ENCODE measurements around the gene CANT1.
"Not testable (repeated sequence)": the region's sequence is repeated elsewhere in the genome, so short reads cannot be mapped to it uniquely, and the experiment has no call there.

Gene CANT1

GRCh38 chr17:78974635-78975591, 34.7 kb downstream of the CANT1 start:
- DNase-seq, result peak; percentile 25

GRCh38 chr17:78973792-78974520, 35.6 kb downstream of the CANT1 start:
- DNase-seq, result no peak

- DNase-seq, result no peak
Observed at GRCh38 chr17:78973196-78973595, 36.4 kb downstream of the CANT1 start.

- no peak for DNase-seq
Observed at GRCh38 chr17:78972507-78973105, 37.0 kb downstream of the CANT1 start.

GRCh38 chr17:78971756-78972506, 37.6 kb downstream of the CANT1 start:
- no peak for DNase-seq

GRCh38 chr17:78970834-78971755, 38.5 kb downstream of the CANT1 start:
- peak; percentile 83 for DNase-seq

- DNase-seq, result no peak
Observed at GRCh38 chr17:78969865-78970264, 39.7 kb downstream of the CANT1 start.

- DNase-seq, result no peak
Observed at GRCh38 chr17:78967782-78968362, 41.7 kb downstream of the CANT1 start.

GRCh38 chr17:78966910-78967600, 42.5 kb downstream of the CANT1 start:
- no peak for DNase-seq

GRCh38 chr17:78966123-78966813, 43.3 kb downstream of the CANT1 start:
- no peak for DNase-seq

GRCh38 chr17:78965491-78965924, 44.1 kb downstream of the CANT1 start:
- DNase-seq, result peak; percentile 37

- no peak for DNase-seq
Observed at GRCh38 chr17:78963378-78963777, 46.2 kb downstream of the CANT1 start.

- not testable (repeated sequence) for DNase-seq
Observed at GRCh38 chr17:78962984-78963348, 46.6 kb downstream of the CANT1 start.

GRCh38 chr17:78962345-78962983, 47.1 kb downstream of the CANT1 start:
- DNase-seq, result no peak

- no peak for DNase-seq
Observed at GRCh38 chr17:78961571-78961970, 48.0 kb downstream of the CANT1 start.

GRCh38 chr17:78960928-78961327, 48.6 kb downstream of the CANT1 start:
- DNase-seq, result no peak

- no peak for DNase-seq
Observed at GRCh38 chr17:78959803-78960202, 49.8 kb downstream of the CANT1 start.

- DNase-seq, result no peak
Observed at GRCh38 chr17:78958641-78959127, 50.9 kb downstream of the CANT1 start.

GRCh38 chr17:78957128-78957527, 52.4 kb downstream of the CANT1 start:
- no peak for DNase-seq
